T47D (cell line): ENCODE results near the gene MBNL3.
"Not testable (repeated sequence)": the region's sequence is repeated elsewhere in the genome, so short reads cannot be mapped to it uniquely, and the experiment has no call there.

Source experiments
- DNase-seq, 2 experiments: peaks; one replicate each; pipeline versions ENCODE4 v3.0.0 to v3.0.0-alpha.2; 2011 to 2012; ENCODE audit warnings: low read depth in 1 of 2, low spot score in 1 of 2
- JUND ChIP-seq: IDR thresholded peaks from 2 replicates; pipeline ENCODE4 v1.6.1; 2012; ENCODE audit warnings: low read depth
- in situ Hi-C: cut with HindIII; loops from 2 replicates; pipeline ENCODE4 v1.10.0; 2016; ENCODE audit warnings: low sequenced_read_pairs, low pct_unique_long_range_greater_than_20kb

Gene MBNL3

GRCh38 chrX:132373610-132374009 lies 115.2 kb downstream of the MBNL3 start:
- DNase-seq = no peak
- TF ChIP-seq JUND = no peak
- in situ Hi-C loops = no loop called here

GRCh38 chrX:132369617-132370326 lies 119.1 kb downstream of the MBNL3 start:
- in situ Hi-C loops = no loop called here
- no peak for DNase-seq
- no peak for TF ChIP-seq JUND

GRCh38 chrX:132367984-132368383 lies 120.9 kb downstream of the MBNL3 start:
- TF ChIP-seq JUND = no peak
- in situ Hi-C loops = no loop called here
- peak in 1 of 2 experiments; percentile 2 for DNase-seq

GRCh38 chrX:132367314-132367713 lies 121.5 kb downstream of the MBNL3 start:
- DNase-seq = no peak
- in situ Hi-C loops = no loop called here
- no peak for TF ChIP-seq JUND

- in situ Hi-C loops = no loop called here
- no peak for TF ChIP-seq JUND
- DNase-seq = no peak
These were observed 123.3 kb downstream of the MBNL3 start for GRCh38 chrX:132365490-132365889.

- in situ Hi-C loops = no loop called here
- TF ChIP-seq JUND = no peak
- no peak for DNase-seq
These were observed 124.5 kb downstream of the MBNL3 start for GRCh38 chrX:132364313-132364712.

- in situ Hi-C loops = no loop called here
- TF ChIP-seq JUND = no peak
- no peak for DNase-seq
These were observed 135.4 kb downstream of the MBNL3 start for GRCh38 chrX:132353430-132353829.

- no peak for DNase-seq
- in situ Hi-C loops = no loop called here
- no peak for TF ChIP-seq JUND
These were observed 152.7 kb downstream of the MBNL3 start for GRCh38 chrX:132336172-132336571.

GRCh38 chrX:132333351-132333750 lies 155.5 kb downstream of the MBNL3 start:
- TF ChIP-seq JUND = no peak
- DNase-seq = no peak
- in situ Hi-C loops = no loop called here

GRCh38 chrX:132331532-132331931 lies 157.3 kb downstream of the MBNL3 start:
- no peak for TF ChIP-seq JUND
- no peak for DNase-seq
- in situ Hi-C loops = no loop called here

GRCh38 chrX:132331000-132331399 lies 157.8 kb downstream of the MBNL3 start:
- in situ Hi-C loops = no loop called here
- no peak for DNase-seq

GRCh38 chrX:132330156-132330729 lies 158.6 kb downstream of the MBNL3 start:
- DNase-seq = peak in 1 of 2 experiments; percentile 0
- in situ Hi-C loops = no loop called here
- TF ChIP-seq JUND = no peak

More at GRCh38 chrX:132331000-132331399, 157.8 kb downstream of the MBNL3 start:
- no peak for TF ChIP-seq JUND

- DNase-seq, in situ Hi-C loops: not testable (repeated sequence)
These were observed 161.9 kb downstream of the MBNL3 start for GRCh38 chrX:132326960-132327359.
